PFSK-1 (cell line): ENCODE data around the gene IFNK.

Source experiments
- FOXP2 ChIP-seq: optimal IDR thresholded peaks from 2 replicates; pipeline ENCODE3; 2011; ENCODE audit warnings: borderline replicate concordance, control low read depth, inconsistent platforms; ENCODE audit not compliant: insufficient read depth; ENCODE audit errors: extremely low read length, extremely low read depth
- POLR2AphosphoS5 ChIP-seq: IDR thresholded peaks from 2 replicates; pipeline ENCODE4 v1.6.1; 2012; ENCODE audit warnings: low read depth, mild to moderate bottlenecking, control low read depth, low read length, moderate library complexity
- REST ChIP-seq, 2 experiments: IDR thresholded peaks; 2 replicates each; pipeline versions ENCODE4 v1.6.1 to v1.8.0; 2011 to 2012; ENCODE audit warnings: low read depth in 2 of 2, low read length in 2 of 2, control low read depth in 1 of 2, inconsistent platforms in 1 of 2, mild to moderate bottlenecking in 1 of 2, moderate library complexity in 1 of 2; ENCODE audit not compliant: insufficient read depth in 1 of 2
- SIN3A ChIP-seq: IDR thresholded peaks from 2 replicates; pipeline ENCODE4 v1.6.1; 2012; ENCODE audit warnings: mild to moderate bottlenecking, low read length, moderate library complexity, borderline replicate concordance; ENCODE audit not compliant: insufficient read depth
- TAF1 ChIP-seq: IDR thresholded peaks from 2 replicates; pipeline ENCODE4 v1.6.1; 2012; ENCODE audit warnings: low read length, control low read depth, borderline replicate concordance; ENCODE audit not compliant: insufficient read depth

IFNK gene

GRCh38 chr9:27532046-27532445 lies 8.0 kb downstream of the IFNK start:
- TF ChIP-seq SIN3A (no peak), POLR2AphosphoS5 (no peak), REST (IDR thresholded peaks at IDR 0.05; ENCODE audit: insufficient read depth in 1 of 2, low read depth in 2 of 2, low read length in 2 of 2) (no peak), FOXP2 (no peak), TAF1 (no peak)

GRCh38 chr9:27533311-27533710 lies 9.2 kb downstream of the IFNK start:
- TF ChIP-seq REST (IDR thresholded peaks at IDR 0.05; ENCODE audit: insufficient read depth in 1 of 2, low read depth in 2 of 2, low read length in 2 of 2) (no peak), TAF1 (no peak), FOXP2 (no peak), POLR2AphosphoS5 (no peak), SIN3A (no peak)

GRCh38 chr9:27534131-27534530 lies 10.0 kb downstream of the IFNK start:
- no peak for TF ChIP-seq POLR2AphosphoS5
- TF ChIP-seq TAF1: no peak
- no peak for TF ChIP-seq SIN3A
- no peak for TF ChIP-seq FOXP2
- TF ChIP-seq REST (IDR thresholded peaks at IDR 0.05; ENCODE audit: insufficient read depth in 1 of 2, low read depth in 2 of 2, low read length in 2 of 2): no peak

- no peak for TF ChIP-seq REST (IDR thresholded peaks at IDR 0.05; ENCODE audit: insufficient read depth in 1 of 2, low read depth in 2 of 2, low read length in 2 of 2)
- TF ChIP-seq FOXP2: no peak
- no peak for TF ChIP-seq POLR2AphosphoS5
- no peak for TF ChIP-seq TAF1
- TF ChIP-seq SIN3A: no peak
Observed at GRCh38 chr9:27534658-27535209, 10.6 kb downstream of the IFNK start.
